ENCODE measurements around the gene ATE1.
A peak's percentile ranks its signal among the peaks of the same experiment; 100 is the strongest.

GRCh38 chr10:121900443-121901174 is 27.2 kb downstream of the ATE1 start:
- TF ChIP-seq CTCF (IDR thresholded peaks at IDR 0.05) (peak; percentile 51 to 69 (median 55)), POLR2A (IDR thresholded peaks at IDR 0.05) (no peak), POLR2AphosphoS5 (IDR thresholded peaks at IDR 0.05; ENCODE audit: insufficient read depth in 1 of 2, low read depth in 1 of 2) (peak in 1 of 2 donors; percentile 80)

Measured in vagina (tissue), 2 donors.